Measurements from ENCODE around the gene ARHGAP26. TPM values are rescaled to one million over a fixed set of nuclear protein-coding genes. Genes with fewer than 3 reads are reported as not detected.

Gene ARHGAP26
- total and polyA plus RNA-seq, 2 of the 4 experiments (the other 2 are of a cell fraction) = 0.54 to 0.56 TPM

DNA sequence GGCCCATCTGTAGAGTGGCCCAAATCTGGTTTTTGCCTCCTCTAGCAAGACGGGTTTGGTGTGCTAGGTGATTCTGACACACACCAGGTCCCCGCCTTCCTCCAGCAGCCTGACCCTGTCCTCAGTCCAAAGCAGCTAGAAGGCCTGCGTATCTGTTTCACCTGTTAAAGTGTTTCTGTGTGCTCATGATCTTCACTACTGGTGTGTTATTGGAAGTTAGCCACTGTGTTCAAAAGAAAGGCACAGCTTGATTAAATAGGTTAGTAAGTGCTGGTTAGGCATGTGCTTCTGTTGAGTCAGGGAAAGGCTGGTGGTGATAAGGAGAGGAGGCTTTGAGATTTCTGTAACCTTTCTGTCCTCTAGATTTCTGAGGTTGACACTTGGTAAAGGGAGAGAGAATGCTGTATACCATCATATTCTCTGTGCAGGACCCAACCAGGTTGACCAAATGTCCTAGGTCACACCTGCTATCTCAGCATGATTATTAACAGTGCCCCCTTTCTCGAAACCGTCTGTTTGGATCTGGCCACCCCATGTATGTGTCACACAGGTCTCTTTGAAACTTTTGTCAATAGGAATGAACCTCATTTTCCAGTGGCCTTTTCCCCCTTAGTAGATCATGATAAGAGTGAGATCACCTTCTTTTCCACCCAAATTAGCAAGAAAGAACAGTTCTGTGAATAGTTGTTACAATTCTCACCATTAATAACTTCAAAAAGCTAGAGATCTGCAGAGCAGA lies 58.8 kb downstream of the ARHGAP26 start:
- no peak overlapping the region for H3K56ac ChIP-seq (ENCODE audit: extremely low read depth, insufficient read depth, low read length)
- no peaks in the 10 kb centered on the region for H4K20me1 ChIP-seq (ENCODE audit: insufficient read depth, low read length)
- no peak overlapping the region for H3K23ac ChIP-seq (ENCODE audit: low read depth, low read length)
- H3K4me1 ChIP-seq (ENCODE audit: control insufficient read depth, insufficient read depth, low read length) = peaks cover 28% of the 10 kb centered on the region
- H2BK15ac ChIP-seq (ENCODE audit: low read depth, low read length) = peak overlapping the region; percentile 36; the same call in 1 of the 3 replicates
- no peak overlapping the region for H3K27ac ChIP-seq (ENCODE audit: insufficient read depth, low read length)
- peaks cover 0 to 18% of the 10 kb centered on the region in 2 experiments; a peak in 1 of 4 replicates for H3K79me1 ChIP-seq (ENCODE audit: low read depth in 1 of 2, low read length in 2 of 2)
- ATAC-seq (ENCODE audit: low read depth) (no peak), DNase-seq (no peak)
- WGBS, 2 experiments (ENCODE audit: extremely low coverage in 2 of 2, insufficient read length in 1 of 2) = 94% methylated on average over 2 of the region's 5 CpGs; no CpG with 5 or more reads in 1 of the 2 experiments
- peak overlapping the region; percentile 95 for H2AK5ac ChIP-seq (ENCODE audit: low read depth, low read length)
- TF ChIP-seq SMC3 (IDR thresholded peaks at IDR 0.05; ENCODE audit: low read depth, low read length) (no peak), NFE2L2 (IDR thresholded peaks at IDR 0.05; ENCODE audit: low read depth, low read length) (no peak), RCOR1 (IDR thresholded peaks at IDR 0.05; ENCODE audit: insufficient replicate concordance, low read length) (no peak), RFX5 (IDR thresholded peaks at IDR 0.05; ENCODE audit: low read depth, low read length) (no peak), POLR2A (IDR thresholded peaks at IDR 0.05; ENCODE audit: low read depth, low read length) (no peak), CEBPB (IDR thresholded peaks at IDR 0.05; ENCODE audit: low read depth, low read length) (no peak), FOS (IDR thresholded peaks at IDR 0.05; ENCODE audit: low read depth, low read length) (no peak), MAFK (IDR thresholded peaks at IDR 0.05; ENCODE audit: low read depth, low read length) (no peak)
- TF ChIP-seq, protein P1, sequence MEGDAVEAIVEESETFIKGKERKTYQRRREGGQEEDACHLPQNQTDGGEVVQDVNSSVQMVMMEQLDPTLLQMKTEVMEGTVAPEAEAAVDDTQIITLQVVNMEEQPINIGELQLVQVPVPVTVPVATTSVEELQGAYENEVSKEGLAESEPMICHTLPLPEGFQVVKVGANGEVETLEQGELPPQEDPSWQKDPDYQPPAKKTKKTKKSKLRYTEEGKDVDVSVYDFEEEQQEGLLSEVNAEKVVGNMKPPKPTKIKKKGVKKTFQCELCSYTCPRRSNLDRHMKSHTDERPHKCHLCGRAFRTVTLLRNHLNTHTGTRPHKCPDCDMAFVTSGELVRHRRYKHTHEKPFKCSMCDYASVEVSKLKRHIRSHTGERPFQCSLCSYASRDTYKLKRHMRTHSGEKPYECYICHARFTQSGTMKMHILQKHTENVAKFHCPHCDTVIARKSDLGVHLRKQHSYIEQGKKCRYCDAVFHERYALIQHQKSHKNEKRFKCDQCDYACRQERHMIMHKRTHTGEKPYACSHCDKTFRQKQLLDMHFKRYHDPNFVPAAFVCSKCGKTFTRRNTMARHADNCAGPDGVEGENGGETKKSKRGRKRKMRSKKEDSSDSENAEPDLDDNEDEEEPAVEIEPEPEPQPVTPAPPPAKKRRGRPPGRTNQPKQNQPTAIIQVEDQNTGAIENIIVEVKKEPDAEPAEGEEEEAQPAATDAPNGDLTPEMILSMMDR (conservative IDR thresholded peaks at IDR 0.05; ENCODE audit: low read depth, low read length) = no peak
- TF ChIP-seq, protein P2, sequence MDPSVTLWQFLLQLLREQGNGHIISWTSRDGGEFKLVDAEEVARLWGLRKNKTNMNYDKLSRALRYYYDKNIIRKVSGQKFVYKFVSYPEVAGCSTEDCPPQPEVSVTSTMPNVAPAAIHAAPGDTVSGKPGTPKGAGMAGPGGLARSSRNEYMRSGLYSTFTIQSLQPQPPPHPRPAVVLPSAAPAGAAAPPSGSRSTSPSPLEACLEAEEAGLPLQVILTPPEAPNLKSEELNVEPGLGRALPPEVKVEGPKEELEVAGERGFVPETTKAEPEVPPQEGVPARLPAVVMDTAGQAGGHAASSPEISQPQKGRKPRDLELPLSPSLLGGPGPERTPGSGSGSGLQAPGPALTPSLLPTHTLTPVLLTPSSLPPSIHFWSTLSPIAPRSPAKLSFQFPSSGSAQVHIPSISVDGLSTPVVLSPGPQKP (IDR thresholded peaks at IDR 0.05; ENCODE audit: borderline replicate concordance, low read depth, low read length) = no peak
- in situ Hi-C loops (cut with MboI; ENCODE audit: low sequenced_read_pairs) = no loop called here
- CTCF ChIA-PET = no interaction called here
- no peaks in the 10 kb centered on the region for H3K9me3 ChIP-seq (ENCODE audit: control insufficient read depth, insufficient read depth, low read length)
- peak overlapping the region; percentile 58 for H3K4ac ChIP-seq (ENCODE audit: low read depth, low read length)
- peak overlapping the region; percentile 49; the same call in 1 of the 2 replicates for H2BK120ac ChIP-seq (ENCODE audit: low read depth, low read length)
- no peak overlapping the region for H2AFZ ChIP-seq (replicated peaks; ENCODE audit: low read length, poor library complexity)
- H2BK20ac ChIP-seq (ENCODE audit: low read depth, low read length) = peak overlapping the region; percentile 78; the same call in 1 of the 2 replicates
- dilution Hi-C loops (cut with HindIII; ENCODE audit: low sequenced_read_pairs, unreplicated experiment) = no loop called here
- H3K4me2 ChIP-seq (ENCODE audit: low read depth, low read length) = no peak overlapping the region
- POLR2A ChIA-PET (ENCODE audit: unreplicated experiment) = no interaction called here
- H3K9ac ChIP-seq (ENCODE audit: low read depth, low read length) = no peak overlapping the region
- peak overlapping the region; percentile 14; the same call in 1 of the 2 replicates for H3K18ac ChIP-seq (ENCODE audit: low read depth, low read length)
- H3K4me3 ChIP-seq (ENCODE audit: insufficient read depth, low read depth, low read length) = no peak overlapping the region
- H3K36me3 ChIP-seq (ENCODE audit: control insufficient read depth, insufficient read depth, low read length) = no peaks in the 10 kb centered on the region
- no peak overlapping the region for H4K8ac ChIP-seq (ENCODE audit: low read depth in 2 of 2, low read length in 2 of 2)
- H3K9me1 ChIP-seq (ENCODE audit: insufficient read depth, low read length) = peaks cover 39% of the 10 kb centered on the region
- no TSS peak for BruUV-seq (replicated peaks)
- no peak overlapping the region for H2AK9ac ChIP-seq (replicated peaks; ENCODE audit: low read depth, low read length, poor library complexity)
- peak overlapping the region; percentile 65 for H3K14ac ChIP-seq (replicated peaks; ENCODE audit: low read depth, low read length)
- intact Hi-C loops (cut with micrococcal nuclease) = no loop called here
- H3K27me3 ChIP-seq (ENCODE audit: control insufficient read depth, insufficient read depth, low read length) = no peaks in the 10 kb centered on the region
- H4K91ac ChIP-seq (ENCODE audit: insufficient read depth, low read depth, low read length) = peak overlapping the region; percentile 43; the same call in 1 of the 2 replicates
- H4K5ac ChIP-seq (ENCODE audit: low read depth, low read length) = no peak overlapping the region
- peak overlapping the region; percentile 15 for H2BK5ac ChIP-seq (ENCODE audit: low read depth, low read length, poor library complexity, severe bottlenecking)
